KOPT-K1 (cell line): ENCODE data around the gene SEC14L5.

Experiments
- H3K27ac ChIP-seq: fragments of 200-600 bp; sonication (generic); 2 replicates; pipeline ENCODE4 v1.5.1; 2016; ENCODE audit warnings: antibody characterized with exemption, mild to moderate bottlenecking, low read depth, low read length; ENCODE audit not compliant: poor library complexity, severe bottlenecking
- H3K36me3 ChIP-seq: fragments of 200-600 bp; sonication (generic); 2 replicates; pipeline ENCODE4 v1.5.1; 2017; ENCODE audit warnings: antibody characterized with exemption, mild to moderate bottlenecking, low read length, moderate library complexity; ENCODE audit not compliant: insufficient read depth
- H3K9me3 ChIP-seq: fragments of 200-600 bp; sonication (generic); 2 replicates; pipeline ENCODE4 v1.5.1; 2017; ENCODE audit warnings: antibody characterized with exemption, low read length, mild to moderate bottlenecking; ENCODE audit not compliant: insufficient read depth, poor library complexity, severe bottlenecking

SEC14L5 gene

DNA sequence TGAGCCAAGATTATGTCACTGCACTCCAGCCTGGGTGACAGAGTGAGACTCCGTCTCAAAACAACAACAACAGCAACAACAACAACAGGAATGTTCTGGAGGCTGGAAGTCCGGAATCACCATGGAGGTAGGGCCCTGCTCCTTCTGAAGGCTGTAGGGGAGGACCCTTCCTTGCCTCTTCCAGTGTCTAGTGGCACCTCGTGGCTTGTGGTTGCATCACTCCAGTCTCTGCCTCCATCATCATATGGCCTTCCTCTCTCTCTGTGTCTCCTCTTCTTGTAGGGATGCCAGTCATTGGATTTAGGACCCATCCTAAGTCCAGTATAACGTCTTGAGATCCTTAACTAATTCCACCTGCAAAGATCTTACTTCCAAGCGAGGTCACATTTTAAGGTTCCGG, 61.6 kb downstream of the SEC14L5 start:
- H3K36me3 ChIP-seq: no peaks in the 10 kb centered on the region
- H3K9me3 ChIP-seq: no peaks in the 10 kb centered on the region
- no peak overlapping the region for H3K27ac ChIP-seq

- Histone ChIP-seq H3K27ac (no peak overlapping the region), H3K36me3 (no peaks in the 10 kb centered on the region), H3K9me3 (no peaks in the 10 kb centered on the region)
These were observed 62.4 kb downstream of the SEC14L5 start for GRCh38 chr16:5020551-5020950.

DNA sequence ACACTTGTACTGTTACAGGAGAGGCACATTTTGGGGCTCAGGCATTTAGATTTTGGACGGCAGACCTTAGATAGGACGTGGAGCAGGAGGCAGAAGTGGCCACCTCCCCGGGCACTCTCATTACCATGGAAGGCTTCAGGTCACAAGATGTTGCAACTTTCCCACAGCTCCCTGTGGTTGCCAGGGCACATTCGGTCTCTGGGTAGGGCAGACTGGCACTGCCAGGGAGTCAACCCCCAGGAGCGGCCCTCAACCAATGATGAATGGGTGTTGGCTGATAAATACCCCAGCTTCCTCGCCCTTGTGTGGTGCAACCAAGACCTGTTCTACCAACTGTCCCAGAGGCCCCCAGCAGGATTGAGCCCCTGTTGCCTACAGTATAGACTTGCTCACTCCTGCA, 64.4 kb downstream of the SEC14L5 start:
- no peak overlapping the region for H3K27ac ChIP-seq
- no peaks in the 10 kb centered on the region for H3K36me3 ChIP-seq
- H3K9me3 ChIP-seq: no peaks in the 10 kb centered on the region

DNA sequence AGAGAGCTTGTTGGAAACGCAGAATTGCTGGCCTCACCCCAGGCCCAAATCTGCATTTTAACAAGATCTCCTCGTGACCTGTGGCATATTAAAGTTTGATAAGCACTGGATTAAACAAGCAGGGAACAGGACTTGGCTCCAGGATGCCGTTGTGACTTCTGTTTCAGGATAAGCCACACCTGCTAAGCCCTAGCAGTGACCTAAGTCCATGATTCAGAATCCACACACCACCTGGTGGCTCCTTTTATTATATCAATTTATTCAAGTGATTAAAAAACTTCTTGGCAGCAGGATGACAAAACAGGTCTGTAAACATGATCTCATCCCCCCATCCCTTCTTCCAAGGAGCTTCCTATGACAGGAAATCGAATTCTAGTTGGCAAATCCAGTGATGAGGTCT, 66.5 kb downstream of the SEC14L5 start:
- Histone ChIP-seq H3K36me3 (no peaks in the 10 kb centered on the region), H3K27ac (no peak overlapping the region), H3K9me3 (no peaks in the 10 kb centered on the region)

GRCh38 chr16:5025171-5025632, 67.1 kb downstream of the SEC14L5 start:
- H3K36me3 ChIP-seq: no peaks in the 10 kb centered on the region
- H3K27ac ChIP-seq: no peak overlapping the region
- H3K9me3 ChIP-seq: no peaks in the 10 kb centered on the region

DNA sequence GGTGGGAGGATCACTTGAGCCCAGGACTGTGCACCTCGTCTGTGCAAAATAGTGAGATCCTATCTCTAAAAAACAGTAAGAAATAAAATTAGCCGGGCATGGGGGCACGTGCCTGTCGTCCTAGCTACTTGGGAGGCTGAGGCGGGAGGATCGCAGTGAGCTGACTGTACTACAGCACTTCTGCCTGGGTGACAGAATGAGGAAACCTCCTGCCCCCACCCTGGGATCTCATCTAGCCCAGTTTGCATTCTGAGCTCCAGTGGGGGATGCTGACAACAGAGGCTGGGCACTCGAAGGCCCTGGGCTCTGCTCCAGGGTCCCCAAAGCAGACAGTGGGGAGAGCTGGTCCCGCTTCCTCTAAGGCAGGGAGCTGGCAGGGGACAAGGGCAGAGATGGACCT, 68.5 kb downstream of the SEC14L5 start:
- Histone ChIP-seq H3K9me3 (no peaks in the 10 kb centered on the region), H3K36me3 (no peaks in the 10 kb centered on the region), H3K27ac (no peak overlapping the region)

DNA sequence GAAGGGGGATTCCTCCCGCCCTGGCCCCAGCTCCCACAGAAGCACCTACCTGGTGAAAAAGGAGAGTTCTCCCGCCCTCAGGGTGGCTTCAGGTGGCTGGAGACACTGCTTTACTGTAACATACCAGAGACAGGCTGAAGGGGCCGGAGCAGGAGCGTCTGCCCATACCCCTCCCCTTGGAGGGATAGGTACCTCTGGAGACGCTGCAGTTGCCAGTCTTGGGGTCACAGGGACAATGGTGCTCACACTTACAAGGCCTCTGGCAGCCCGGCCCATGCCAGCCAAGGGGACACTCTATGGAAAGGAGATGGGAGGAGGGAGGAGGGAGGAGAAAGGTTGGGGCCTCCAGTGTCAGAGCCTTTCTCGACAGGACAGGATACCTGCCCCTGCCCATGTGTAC, 69.0 kb downstream of the SEC14L5 start:
- no peak overlapping the region for H3K27ac ChIP-seq
- no peaks in the 10 kb centered on the region for H3K9me3 ChIP-seq
- H3K36me3 ChIP-seq: no peaks in the 10 kb centered on the region

DNA sequence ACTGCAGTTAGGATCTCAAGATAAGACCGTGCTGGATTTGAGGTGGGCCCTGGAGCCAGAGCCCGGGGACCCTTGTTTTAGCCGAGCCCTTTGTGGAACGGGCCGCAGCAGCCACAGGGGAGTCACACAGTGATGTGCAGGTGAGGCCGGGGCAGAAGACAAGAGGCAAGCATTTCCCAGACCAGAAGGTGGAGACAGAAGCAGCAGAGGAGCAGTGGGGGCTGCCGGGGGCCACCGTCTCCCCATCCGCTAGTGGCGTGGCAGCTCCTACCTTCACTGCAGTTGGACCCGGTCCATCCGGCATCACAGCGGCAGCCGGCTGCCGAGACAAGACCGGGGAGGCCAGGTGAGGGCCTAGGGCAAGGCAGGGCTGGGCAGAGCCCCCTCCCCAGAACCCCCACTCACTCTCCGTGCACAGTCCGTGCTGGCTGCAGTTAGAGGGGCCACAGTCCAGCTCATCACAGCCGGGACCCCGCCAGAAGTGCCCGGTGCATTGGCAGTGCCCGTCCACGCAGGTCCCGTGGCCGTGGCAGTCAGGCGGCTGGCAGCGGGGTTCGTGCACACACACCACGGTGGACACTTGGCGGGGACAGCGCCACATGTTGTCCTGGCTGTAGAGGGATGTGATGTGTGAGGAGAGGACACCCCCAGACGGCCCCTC, 69.6 kb downstream of the SEC14L5 start:
- Histone ChIP-seq H3K9me3 (no peaks in the 10 kb centered on the region), H3K36me3 (no peaks in the 10 kb centered on the region), H3K27ac (no peak overlapping the region)

DNA sequence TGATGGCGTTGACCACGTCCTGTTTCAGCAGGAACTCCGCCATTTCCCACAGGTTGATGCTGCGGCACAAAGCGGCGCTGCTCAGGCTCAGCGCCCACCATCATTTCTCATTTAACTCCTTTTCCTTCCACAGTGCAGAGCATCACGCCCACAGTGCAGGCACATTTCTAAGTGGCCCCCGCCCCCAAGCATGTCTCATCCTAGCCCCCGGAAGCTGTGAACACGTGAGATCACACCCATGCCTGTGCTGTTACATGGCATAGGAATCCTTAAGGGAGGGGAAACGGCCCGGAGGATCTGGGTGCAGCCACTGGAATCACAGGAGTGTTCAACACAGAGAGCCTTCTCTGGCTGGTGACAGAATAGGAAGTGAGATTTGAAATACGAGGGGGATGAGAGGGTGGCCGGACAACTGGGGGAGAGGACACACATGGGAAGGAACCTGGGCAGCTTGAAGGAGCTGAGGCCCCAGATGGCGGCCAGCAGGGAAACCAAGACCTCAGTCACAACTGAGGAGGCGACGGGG, 70.9 kb downstream of the SEC14L5 start:
- no peaks in the 10 kb centered on the region for H3K9me3 ChIP-seq
- H3K36me3 ChIP-seq: no peaks in the 10 kb centered on the region
- no peak overlapping the region for H3K27ac ChIP-seq

DNA sequence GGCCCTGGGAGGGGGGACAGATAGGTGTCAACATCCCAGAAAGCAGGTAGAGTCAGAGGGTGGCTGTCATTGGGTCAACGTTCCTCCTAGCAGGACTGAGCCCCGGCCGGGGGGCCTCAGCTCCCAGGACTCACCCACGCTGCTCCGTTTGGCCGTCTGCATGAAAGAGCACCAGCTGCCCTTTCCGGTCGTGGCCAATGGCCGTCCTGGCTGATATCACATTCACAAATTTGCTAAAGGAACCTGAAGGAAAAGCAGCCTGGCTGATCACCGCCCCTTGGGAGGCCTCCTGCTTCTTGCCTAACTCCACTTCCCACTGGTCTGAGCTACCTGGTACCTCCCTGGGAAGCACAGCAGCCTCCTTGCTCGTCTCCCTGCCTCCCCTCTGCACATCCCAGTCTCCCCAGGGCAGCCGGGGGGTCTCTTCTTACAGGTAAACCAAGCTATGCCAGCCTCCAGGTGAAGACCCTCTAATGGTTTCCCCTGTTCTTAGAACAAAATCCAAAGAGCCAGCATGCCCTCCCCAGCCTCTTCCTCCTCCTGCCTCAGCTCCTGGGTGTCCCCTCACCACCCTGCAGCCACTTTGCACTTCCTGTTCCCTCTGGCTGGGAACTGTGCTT, 72.2 kb downstream of the SEC14L5 start:
- H3K9me3 ChIP-seq: no peaks in the 10 kb centered on the region
- H3K27ac ChIP-seq: no peak overlapping the region
- H3K36me3 ChIP-seq: no peaks in the 10 kb centered on the region

- no peak overlapping the region for H3K27ac ChIP-seq
- H3K36me3 ChIP-seq: no peaks in the 10 kb centered on the region
- H3K9me3 ChIP-seq: no peaks in the 10 kb centered on the region
These were observed 73.5 kb downstream of the SEC14L5 start for GRCh38 chr16:5031601-5032000.

- Histone ChIP-seq H3K27ac (no peak overlapping the region), H3K36me3 (no peaks in the 10 kb centered on the region), H3K9me3 (no peaks in the 10 kb centered on the region)
These were observed 74.6 kb downstream of the SEC14L5 start for GRCh38 chr16:5032748-5033167.

GRCh38 chr16:5033256-5034166, 75.4 kb downstream of the SEC14L5 start, which contains the start of gene NAGPA:
TSS of gene NAGPA (minus strand) at chr16:5033935. CDS start at chr16:5033914, 21 bp downstream.
- H3K9me3 ChIP-seq: no peaks in the 10 kb centered on the region
- peak within 1 kb of the TSS; percentile 28 for H3K27ac ChIP-seq
- H3K36me3 ChIP-seq: no peaks in the 10 kb centered on the region

DNA sequence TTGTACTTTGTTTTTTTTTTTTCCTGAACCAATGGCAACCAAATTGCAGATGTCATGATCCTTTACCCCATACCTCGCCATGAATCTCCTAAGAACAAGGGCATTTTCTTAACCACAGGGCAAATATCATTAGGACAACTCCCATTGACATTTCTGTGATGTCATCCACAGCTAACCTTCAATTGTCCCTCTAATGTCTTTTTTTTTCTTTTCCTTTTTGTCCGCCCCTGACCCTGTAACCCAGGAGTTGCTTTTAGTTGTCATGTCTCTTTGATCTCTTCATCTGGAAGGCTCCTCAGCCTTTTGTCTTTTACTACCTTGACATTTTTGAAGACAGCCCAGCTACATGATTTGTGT, 76.0 kb downstream of the SEC14L5 start:
- no peaks in the 10 kb centered on the region for H3K9me3 ChIP-seq
- H3K27ac ChIP-seq: peak overlapping the region; percentile 28
- no peaks in the 10 kb centered on the region for H3K36me3 ChIP-seq

DNA sequence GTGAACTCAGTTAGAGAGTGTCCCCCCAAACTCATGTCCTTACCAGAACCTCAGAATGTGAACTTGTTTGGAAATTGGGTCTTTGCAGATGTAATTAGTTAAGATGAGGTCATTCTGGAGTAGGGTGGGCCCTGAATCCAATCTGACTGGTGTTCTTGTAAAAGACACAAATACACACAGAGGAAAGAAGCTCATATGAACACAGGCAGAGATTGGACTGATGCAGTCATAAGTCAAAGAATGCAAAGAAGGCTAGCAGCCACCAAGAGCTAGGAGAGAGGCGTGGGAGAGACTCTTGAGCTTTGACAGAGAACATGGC, 77.7 kb downstream of the SEC14L5 start:
- no peak overlapping the region for H3K27ac ChIP-seq
- no peaks in the 10 kb centered on the region for H3K9me3 ChIP-seq
- no peaks in the 10 kb centered on the region for H3K36me3 ChIP-seq
